Spleen (tissue), 7 donors: ENCODE results near the gene PRMT1.

ENCODE experiments used
- CTCF ChIP-seq, 11 experiments: fragments of 200-600 bp in 7 of 11; fragments of 450-650 bp in 4 of 11; sonication (generic) in 4 of 11; IDR thresholded peaks in 8 of 11; conservative IDR thresholded peaks in 3 of 11; 1 replicate in 7 of 11; 2 replicates in 4 of 11; pipeline versions ENCODE4 v1.4.0 to v1.8.0; 2016 to 2021; ENCODE audit warnings: antibody characterized with exemption in 11 of 11, inconsistent platforms in 4 of 11, mild to moderate bottlenecking in 1 of 11
- POLR2A ChIP-seq, 3 donors: fragments of 450-650 bp; IDR thresholded peaks; one replicate each; pipeline ENCODE4 v1.5.1; 2017; ENCODE audit warnings: antibody characterized with exemption in 3 of 3, mild to moderate bottlenecking in 1 of 3
- POLR2AphosphoS5 ChIP-seq, 3 donors: sonication (generic); formaldehyde crosslinking; IDR thresholded peaks; one replicate each; pipeline ENCODE4 v1.5.1; 2017; ENCODE audit warnings: antibody characterized with exemption in 3 of 3
- donor health status: DM: no; HTN: no; CAD: no; lungs with moderate emphysema.
- donor health status: DM: no; HTN: no; CAD: no.
- donor health status: DM: no; HTN: no; CAD: no.

- TF ChIP-seq POLR2AphosphoS5 (IDR thresholded peaks at IDR 0.05) (peak; percentile 87 to 91 (median 90)), CTCF (IDR thresholded peaks at IDR 0.05 in 8 of 11, conservative IDR thresholded peaks at IDR 0.05 in 3 of 11) (no peak), POLR2A (IDR thresholded peaks at IDR 0.05) (peak; percentile 8 to 71 (median 56))
Observed at GRCh38 chr19:49677231-49677900, at the start of gene PRMT1.
